GM12801 (cell line): ENCODE results near the gene NTM.

Experiments used
- CTCF ChIP-seq: IDR thresholded peaks from one replicate; pipeline ENCODE4 v1.5.1; 2011; ENCODE audit warnings: control low read depth; ENCODE audit not compliant: insufficient read length; ENCODE audit errors: extremely low read depth

NTM gene

GRCh38 chr11:131859538-131860210 is 489.3 kb downstream of the NTM start:
- no peak for TF ChIP-seq CTCF

- no peak for TF ChIP-seq CTCF
Observed at GRCh38 chr11:131864228-131864627, 493.8 kb downstream of the NTM start.

GRCh38 chr11:131865860-131866259 is 495.4 kb downstream of the NTM start:
- TF ChIP-seq CTCF = no peak

GRCh38 chr11:131866535-131867400 is 496.4 kb downstream of the NTM start:
- no peak for TF ChIP-seq CTCF

GRCh38 chr11:131867457-131868257 is 497.2 kb downstream of the NTM start:
- no peak for TF ChIP-seq CTCF

GRCh38 chr11:131868629-131869507 is 498.5 kb downstream of the NTM start:
- TF ChIP-seq CTCF = no peak
